Medulla oblongata (tissue), 1 donor: ENCODE measurements around the gene SMIM41.

Experiments
- DNase-seq: peaks from one replicate; pipeline ENCODE4 v3.0.0-alpha.2; 2015; ENCODE audit errors: extremely low spot score

SMIM41 gene

DNA sequence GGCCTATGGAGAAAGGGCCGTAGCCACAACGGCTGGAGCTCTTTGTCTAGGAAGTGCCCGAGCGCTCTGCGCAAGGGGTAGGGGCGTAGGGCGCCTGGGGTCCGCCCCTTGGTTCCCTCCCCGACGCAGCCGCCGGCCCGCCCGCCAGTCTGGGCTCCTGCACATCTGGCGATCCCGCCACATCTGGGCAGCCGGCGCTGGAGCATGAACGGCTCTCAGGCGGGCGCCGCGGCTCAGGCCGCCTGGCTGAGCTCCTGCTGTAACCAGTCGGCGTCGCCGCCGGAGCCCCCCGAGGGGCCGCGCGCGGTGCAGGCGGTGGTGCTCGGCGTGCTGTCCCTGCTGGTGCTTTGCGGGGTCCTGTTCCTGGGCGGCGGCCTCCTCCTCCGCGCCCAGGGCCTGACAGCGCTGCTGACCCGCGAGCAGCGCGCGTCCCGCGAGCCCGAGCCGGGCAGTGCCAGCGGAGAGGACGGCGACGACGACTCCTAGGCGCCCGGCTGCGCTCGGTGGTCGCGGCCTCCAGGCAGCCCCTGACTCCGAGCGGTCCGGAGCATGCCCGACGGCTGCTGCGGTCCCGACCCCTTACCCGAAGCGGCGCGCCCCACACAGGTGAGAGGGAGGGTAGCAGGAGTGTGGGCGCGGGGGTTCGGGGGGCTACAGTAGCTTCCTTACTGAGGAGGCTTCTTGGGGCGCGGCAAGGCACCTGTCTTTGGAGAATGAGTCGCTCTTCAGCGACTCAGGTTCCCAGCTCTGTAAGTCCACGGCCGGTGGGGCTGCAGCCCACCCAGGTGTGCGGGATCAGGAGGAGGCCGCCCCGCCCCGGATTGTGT lies at the start of gene SMIM41:
SMIM41 (plus strand) TSS at position 129 of the 827 bp plus-strand sequence; CDS start at position 205, 76 bp downstream.
- DNase-seq: no peak

DNA sequence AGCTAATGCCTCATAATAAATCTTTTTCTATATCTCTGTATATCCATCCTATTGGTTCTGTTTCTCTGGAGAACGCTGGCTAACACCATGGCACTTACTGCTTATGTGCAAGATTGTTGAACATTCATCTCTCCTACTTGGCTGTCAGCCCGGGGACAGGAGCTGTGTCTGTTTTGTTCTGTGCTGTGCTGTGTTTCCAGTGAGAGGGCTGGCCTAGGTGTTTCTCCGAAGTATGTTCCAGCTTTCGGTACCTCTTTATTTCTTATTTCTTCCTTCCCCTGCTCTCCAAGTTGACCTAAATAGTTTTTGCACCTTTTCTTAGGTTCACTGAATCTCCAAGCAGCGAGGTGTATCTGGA lies 47.1 kb upstream of the SMIM41 start:
- DNase-seq: peak; percentile 79

- DNase-seq: peak; percentile 98
These were observed 46.6 kb upstream of the SMIM41 start for GRCh38 chr12:52032804-52033445.

- DNase-seq: no peak
These were observed 45.9 kb upstream of the SMIM41 start for GRCh38 chr12:52033446-52034140.

DNA sequence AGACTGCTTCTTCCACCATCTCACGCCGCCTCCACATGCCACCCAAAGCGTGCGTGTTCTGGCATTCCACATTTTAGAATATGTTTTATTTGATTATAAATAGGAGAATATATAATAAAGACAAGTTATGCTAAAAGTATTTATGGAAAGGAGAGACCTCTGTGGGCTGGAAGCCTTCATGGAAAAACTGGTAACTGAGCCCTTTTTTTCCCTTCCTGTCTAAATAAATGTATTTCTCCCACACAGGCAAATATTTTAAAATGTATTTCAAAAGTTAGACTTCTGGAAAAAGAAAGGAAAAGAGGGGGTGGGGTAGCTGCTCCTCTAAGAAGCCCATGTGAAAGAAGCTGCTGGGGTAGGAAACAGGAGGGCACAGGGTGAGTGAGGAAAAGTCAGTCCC lies 44.3 kb upstream of the SMIM41 start:
- DNase-seq: no peak

DNA sequence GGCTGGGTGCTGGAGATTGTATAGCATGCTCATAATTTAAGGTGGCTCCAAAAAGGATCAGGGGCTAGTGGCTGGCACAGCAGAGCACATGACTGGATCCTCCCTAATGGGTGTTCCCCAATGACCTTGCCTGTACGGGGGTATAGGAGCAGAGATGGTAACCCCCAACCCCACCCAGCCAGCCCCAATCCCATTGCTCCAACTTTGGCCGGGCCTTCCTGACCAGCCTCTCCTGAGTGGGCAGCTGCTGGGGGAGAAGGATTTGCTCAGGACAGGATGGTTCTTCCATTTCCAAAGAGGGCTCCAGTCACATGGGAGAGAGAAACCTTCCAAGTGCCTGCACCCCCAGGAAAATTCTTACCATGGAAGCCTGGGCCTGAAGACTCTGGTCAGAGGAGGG lies 43.6 kb upstream of the SMIM41 start:
- DNase-seq: no peak

GRCh38 chr12:52036587-52037171 lies 42.8 kb upstream of the SMIM41 start:
- DNase-seq: peak; percentile 81

DNA sequence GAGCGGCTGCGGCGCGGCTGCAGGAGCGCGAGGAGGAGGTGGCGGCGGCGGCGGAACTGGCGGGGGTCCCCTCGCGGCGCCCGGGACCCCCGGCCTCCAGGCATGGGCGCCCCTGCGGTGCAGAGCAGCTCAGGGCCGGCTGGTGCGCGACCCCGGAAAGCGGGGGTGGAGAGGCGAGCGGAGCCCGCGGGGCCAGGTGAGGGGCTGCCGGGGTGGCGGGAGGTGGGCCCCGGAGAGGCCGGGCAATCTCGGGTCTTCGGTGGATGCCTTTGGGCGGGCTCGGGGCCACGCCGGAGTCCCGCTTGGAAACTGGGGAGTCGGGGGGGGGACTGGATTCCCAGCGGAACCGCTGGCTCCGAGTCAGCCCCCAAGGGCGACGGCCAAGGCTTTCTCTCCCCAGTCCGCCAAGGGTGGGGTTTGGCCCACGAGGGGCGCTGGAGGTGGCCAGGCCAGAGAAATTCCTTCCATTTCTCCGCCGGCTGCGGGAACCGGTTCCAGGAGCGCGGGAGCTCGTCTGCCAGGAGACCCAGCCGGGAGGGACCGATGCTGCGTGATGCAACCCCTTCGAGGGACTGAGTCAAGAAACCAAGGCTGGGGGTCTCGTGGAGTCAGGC lies 42.1 kb upstream of the SMIM41 start:
- peak; percentile 13 for DNase-seq

- DNase-seq: no peak
These were observed 41.1 kb upstream of the SMIM41 start for GRCh38 chr12:52038447-52038846.

DNA sequence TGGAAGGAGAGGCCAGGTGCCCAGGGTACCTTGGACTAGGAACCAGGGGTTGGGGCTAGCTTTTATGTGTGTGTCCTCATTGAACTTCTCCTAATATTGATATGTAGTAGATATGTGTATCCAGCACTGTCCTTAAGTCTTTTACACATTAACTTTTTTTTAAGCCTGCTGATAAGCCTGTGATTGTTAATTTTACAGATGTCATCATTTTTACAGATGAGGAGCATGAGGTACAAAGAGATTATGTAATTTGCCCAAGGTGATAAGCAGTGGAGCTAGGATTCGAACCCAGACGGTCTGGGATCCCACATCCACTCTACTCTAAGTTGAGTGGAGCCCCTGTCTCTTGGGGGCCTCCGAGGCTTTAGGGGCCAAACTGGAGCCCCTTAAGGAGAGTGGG lies 38.5 kb upstream of the SMIM41 start:
- DNase-seq: no peak

DNA sequence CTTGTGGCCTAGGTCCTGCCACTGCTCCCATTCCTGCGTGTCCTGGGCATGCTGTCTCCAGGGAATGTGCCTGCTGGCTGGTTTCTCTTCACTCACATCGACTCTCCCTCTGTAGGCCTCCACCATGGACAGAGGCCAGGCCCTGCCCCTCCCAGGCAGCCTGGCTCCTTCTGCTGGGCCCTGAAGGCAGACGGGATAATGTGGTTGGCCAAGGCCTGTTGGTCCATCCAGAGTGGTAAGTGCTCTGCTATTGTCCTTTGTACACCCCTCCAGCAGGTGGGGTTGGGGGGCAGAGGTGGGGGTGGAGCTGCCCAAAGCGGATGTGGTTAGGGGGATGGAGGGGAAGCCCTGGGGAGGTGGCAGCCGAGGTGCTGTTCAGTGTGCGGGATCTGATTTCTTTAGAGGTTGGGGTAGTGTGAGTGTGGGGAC lies 37.8 kb upstream of the SMIM41 start:
- DNase-seq: no peak

DNA sequence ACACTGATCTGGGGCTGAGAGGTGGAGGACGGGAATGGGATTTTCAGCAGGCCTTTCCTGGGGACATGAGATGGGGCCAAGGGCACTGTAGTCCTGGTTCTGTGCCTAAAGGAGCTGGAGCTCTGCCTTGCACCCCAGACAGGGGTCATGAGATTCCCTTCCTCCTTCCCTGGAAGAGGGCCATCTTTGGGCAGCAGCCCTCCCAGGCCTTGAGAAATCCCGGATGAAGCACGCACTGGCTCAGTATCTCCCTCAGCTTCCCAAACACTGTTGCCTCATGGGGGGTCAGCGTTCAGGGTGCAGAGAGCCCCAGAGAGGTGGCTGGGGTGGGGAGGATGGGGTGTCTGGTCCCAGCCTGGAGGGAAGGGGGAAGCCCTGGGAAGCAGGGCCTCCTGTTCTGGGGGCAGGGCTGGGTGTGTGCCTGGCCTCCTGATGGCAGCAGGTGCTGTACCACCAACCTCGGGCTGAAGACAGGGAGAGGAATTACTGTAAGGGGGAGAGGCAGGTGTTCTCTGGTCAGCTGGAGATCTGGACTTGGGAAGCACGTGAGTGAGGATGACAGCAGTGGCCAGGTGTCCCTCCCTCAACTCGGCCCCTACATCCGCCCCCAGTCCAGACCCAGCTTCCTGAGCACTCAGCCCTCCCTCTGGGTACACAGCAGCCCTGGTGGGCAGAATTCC lies 36.7 kb upstream of the SMIM41 start:
- no peak for DNase-seq

GRCh38 chr12:52043386-52044212 lies 35.9 kb upstream of the SMIM41 start:
- no peak for DNase-seq

GRCh38 chr12:52044292-52044983 lies 35.1 kb upstream of the SMIM41 start:
- peak; percentile 83 for DNase-seq

GRCh38 chr12:52045794-52046199 lies 33.7 kb upstream of the SMIM41 start:
- DNase-seq: no peak

DNA sequence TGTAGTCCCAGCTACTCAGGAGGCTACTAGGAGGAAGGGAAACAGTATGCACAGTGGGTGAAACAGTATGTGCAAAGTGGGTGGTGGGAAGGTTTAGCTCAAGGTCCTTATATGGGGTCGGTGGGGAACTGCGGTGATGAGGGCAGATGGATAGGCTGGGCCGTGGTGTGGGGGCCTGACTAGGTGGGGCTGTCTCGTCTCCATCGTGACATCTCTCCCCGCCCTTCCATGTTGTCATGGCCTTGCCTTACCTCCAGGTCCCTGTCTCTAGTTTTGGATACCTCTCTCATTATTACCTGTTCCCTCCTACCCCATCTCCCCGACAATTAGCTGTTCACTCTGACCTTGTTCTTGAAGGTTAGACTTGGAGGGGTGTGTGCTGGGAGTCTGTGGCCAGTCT lies 32.6 kb upstream of the SMIM41 start:
- DNase-seq: no peak

GRCh38 chr12:52049286-52049685 lies 30.2 kb upstream of the SMIM41 start:
- no peak for DNase-seq

DNA sequence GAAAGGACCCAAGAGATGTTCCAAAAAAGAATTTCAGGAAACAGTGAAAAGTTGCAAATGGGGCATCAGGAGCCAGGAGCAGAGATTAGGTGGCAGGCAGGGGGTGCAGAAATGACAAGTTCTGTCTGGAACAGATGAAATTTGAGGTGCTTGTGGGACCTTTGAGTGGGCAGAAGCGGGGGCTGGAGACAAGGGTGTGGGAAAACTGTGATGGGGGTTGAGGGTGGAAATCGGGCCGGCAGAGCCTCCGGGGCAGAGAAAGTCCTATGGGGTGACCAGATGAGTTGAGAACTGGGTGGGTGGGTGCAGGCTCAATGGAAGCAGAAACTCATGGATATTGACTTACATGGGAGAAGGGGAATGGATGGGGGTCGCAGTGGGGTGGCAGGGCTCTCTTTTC lies 29.8 kb upstream of the SMIM41 start:
- no peak for DNase-seq

DNA sequence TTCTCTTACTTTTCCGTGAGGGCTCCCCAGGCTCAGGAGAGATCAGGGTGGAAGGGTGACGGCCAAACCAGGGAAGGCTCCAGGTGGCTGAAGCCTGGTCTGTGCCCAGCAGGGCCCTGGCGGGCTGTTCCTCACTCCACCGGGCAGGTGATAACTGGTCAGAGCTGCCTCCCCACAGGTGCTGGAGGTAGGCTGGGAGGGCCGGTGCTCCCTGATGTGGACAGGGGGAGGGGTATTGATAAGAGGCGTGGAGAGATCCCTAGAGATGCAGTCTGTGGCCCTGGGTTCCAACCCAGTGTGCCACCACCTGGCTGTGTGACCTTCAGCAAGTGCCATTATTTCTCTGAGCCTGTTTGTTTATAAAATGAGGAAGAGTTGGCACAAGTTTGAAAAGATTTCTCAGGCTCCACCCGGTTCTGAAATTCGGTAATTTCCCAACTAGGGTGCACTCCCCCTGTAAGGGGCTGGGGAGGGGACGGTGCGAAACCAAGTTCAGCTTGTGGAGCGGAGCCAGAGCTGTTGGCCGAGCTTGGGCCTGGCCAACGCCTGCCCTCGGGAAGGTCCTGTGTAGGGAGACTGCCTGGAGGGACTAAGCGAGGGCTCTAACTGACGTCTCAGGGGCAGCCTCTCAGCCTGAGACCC lies 29.3 kb upstream of the SMIM41 start:
- DNase-seq: no peak
